ENCODE data around the gene ANKRD9.

DNA sequence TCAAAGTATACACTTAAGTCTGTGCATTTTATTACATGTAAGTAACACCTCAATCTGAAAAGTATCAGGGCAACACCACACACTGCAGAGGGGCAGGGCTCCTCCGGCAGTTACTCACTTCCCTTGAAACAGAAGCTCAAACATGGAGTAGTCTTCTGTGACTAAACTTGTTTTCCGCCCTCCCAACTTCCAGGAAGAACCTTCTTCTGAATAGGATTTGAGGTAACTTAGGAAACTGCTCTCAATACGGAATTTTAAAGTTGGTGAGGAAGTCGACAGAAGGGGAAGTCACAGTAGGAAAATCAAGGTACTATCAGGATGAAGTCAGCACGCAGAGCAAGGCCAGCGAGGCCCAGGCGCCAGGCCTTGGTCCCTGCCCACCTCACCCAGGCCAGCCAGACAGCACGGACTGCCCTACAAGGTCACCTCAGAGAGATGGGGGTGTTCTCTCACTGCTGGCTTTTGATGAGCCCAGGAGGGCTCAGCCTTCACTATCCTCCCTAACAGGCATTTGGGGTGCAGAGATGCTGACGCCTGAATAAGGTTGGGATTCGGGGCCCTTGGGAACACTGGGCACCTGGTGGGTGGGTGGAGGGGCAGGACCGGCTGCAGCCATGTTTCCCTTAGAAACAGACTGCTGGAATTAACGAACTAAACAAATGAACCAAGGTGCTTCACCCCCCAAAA is 5.8 kb downstream of the ANKRD9 start:
- TF ChIP-seq CTCF (IDR thresholded peaks at IDR 0.05; ENCODE audit: poor library complexity) = no peak
- no peak for TF ChIP-seq EZH2 (IDR thresholded peaks at IDR 0.05; ENCODE audit: borderline replicate concordance)
- no peak for TF ChIP-seq EZH2phosphoT487 (IDR thresholded peaks at IDR 0.05; ENCODE audit: low read depth, severe bottlenecking, unreplicated experiment)

Data from hepatocyte (in vitro differentiated cells).